NB4 (cell line): Measurements from ENCODE around the gene TERB2.
"Not testable (repeated sequence)": the region's sequence is repeated elsewhere in the genome, so short reads cannot be mapped to it uniquely, and the experiment has no call there.

ENCODE experiments used
- DNase-seq: peaks from one replicate; pipeline ENCODE4 v3.0.0; 2010; ENCODE audit warnings: low read depth
- H3K4me3 ChIP-seq: one replicate; pipeline ENCODE4 v1.5.1; 2011; ENCODE audit warnings: mild to moderate bottlenecking, low read depth, low read length, moderate library complexity
- MYC ChIP-seq: IDR thresholded peaks from 2 replicates; pipeline ENCODE4 v1.6.1; 2011; ENCODE audit warnings: low read depth, low read length
- POLR2A ChIP-seq: IDR thresholded peaks from 2 replicates; pipeline ENCODE4 v1.6.1; 2011; ENCODE audit warnings: mild to moderate bottlenecking; ENCODE audit not compliant: insufficient read length; ENCODE audit errors: extremely low read depth
- TF ChIP-seq, protein P1 (sequence below): IDR thresholded peaks from one replicate; pipeline ENCODE4 v1.5.1; 2012; ENCODE audit warnings: low read depth, low read length
- TF ChIP-seq, protein P2 (sequence below): IDR thresholded peaks from 2 replicates; pipeline ENCODE4 v1.6.1; 2011; ENCODE audit warnings: low read depth, low read length

TERB2 gene

GRCh38 chr15:45022871-45023658 is 66.6 kb downstream of the TERB2 start, which contains the start of gene SORD:
SORD (plus strand) TSS chr15:45023195; CDS start chr15:45023284, 89 bp downstream.
- peak within 1 kb of the TSS; percentile 94 for H3K4me3 ChIP-seq
- TF ChIP-seq, protein P1, sequence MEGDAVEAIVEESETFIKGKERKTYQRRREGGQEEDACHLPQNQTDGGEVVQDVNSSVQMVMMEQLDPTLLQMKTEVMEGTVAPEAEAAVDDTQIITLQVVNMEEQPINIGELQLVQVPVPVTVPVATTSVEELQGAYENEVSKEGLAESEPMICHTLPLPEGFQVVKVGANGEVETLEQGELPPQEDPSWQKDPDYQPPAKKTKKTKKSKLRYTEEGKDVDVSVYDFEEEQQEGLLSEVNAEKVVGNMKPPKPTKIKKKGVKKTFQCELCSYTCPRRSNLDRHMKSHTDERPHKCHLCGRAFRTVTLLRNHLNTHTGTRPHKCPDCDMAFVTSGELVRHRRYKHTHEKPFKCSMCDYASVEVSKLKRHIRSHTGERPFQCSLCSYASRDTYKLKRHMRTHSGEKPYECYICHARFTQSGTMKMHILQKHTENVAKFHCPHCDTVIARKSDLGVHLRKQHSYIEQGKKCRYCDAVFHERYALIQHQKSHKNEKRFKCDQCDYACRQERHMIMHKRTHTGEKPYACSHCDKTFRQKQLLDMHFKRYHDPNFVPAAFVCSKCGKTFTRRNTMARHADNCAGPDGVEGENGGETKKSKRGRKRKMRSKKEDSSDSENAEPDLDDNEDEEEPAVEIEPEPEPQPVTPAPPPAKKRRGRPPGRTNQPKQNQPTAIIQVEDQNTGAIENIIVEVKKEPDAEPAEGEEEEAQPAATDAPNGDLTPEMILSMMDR: no peak
- TF ChIP-seq POLR2A: peak; percentile 94
- peak; percentile 96 for TF ChIP-seq MYC
- TF ChIP-seq, protein P2, sequence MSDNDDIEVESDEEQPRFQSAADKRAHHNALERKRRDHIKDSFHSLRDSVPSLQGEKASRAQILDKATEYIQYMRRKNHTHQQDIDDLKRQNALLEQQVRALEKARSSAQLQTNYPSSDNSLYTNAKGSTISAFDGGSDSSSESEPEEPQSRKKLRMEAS: peak; percentile 96
- peak; percentile 93 for DNase-seq

DNA sequence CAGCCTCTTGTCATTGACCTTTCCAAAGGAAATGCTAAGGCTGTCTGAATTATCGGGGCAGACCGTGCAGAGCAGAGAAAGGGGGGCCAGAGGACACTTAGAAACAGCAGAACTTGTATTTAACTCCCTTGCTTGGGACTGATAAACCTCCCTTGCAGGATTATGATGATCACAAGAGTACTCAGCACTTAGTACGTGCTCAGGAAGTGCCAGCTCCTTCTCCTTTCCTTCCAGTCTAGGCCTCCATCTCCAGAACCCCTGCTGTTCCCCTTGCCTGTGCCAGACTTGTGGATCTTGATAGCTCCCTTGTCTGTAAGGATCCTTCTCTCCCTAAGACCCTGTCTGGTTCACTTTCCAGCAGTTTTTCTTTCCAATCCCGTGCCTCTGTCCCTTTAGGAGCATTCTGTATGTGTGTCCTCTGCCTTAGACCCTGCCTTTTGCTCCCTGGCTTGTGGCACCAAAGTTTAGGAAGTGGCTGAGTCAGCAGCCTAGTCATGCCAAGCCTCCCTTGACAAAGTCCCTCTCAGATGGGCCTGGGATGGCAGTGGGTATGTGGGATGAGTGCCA is 67.3 kb downstream of the TERB2 start:
- DNase-seq: peak; percentile 47
- no peak for TF ChIP-seq POLR2A
- TF ChIP-seq, protein P2: no peak
- TF ChIP-seq, protein P1: no peak
- no peak for TF ChIP-seq MYC
- peak overlapping the region; percentile 94 for H3K4me3 ChIP-seq

GRCh38 chr15:45024649-45025048 is 68.2 kb downstream of the TERB2 start:
- H3K4me3 ChIP-seq: peak overlapping the region; percentile 21
- DNase-seq: not testable (repeated sequence)

- not testable (repeated sequence) for DNase-seq, H3K4me3 ChIP-seq
Observed at GRCh38 chr15:45025627-45026026, 69.1 kb downstream of the TERB2 start.

GRCh38 chr15:45026651-45027190 is 70.2 kb downstream of the TERB2 start:
- no peak for DNase-seq
- no peak overlapping the region for H3K4me3 ChIP-seq
- TF ChIP-seq, protein P2: no peak
- TF ChIP-seq, protein P1: no peak
- TF ChIP-seq POLR2A (no peak), MYC (no peak)

- no peak for DNase-seq
- TF ChIP-seq, protein P2: no peak
- TF ChIP-seq MYC (no peak), POLR2A (no peak)
- TF ChIP-seq, protein P1: no peak
- no peak overlapping the region for H3K4me3 ChIP-seq
Observed at GRCh38 chr15:45027220-45027619, 70.7 kb downstream of the TERB2 start.
